GM19099 (cell line): ENCODE measurements around the gene GBA2.
A peak's percentile ranks its signal among the peaks of the same experiment; 100 is the strongest.

ENCODE experiments used
- POLR2A ChIP-seq: IDR thresholded peaks from 3 replicates; pipeline ENCODE4 v1.6.1; 2011; ENCODE audit warnings: low read depth; ENCODE audit not compliant: insufficient read length; ENCODE audit errors: extremely low read depth

The GBA2 gene

DNA sequence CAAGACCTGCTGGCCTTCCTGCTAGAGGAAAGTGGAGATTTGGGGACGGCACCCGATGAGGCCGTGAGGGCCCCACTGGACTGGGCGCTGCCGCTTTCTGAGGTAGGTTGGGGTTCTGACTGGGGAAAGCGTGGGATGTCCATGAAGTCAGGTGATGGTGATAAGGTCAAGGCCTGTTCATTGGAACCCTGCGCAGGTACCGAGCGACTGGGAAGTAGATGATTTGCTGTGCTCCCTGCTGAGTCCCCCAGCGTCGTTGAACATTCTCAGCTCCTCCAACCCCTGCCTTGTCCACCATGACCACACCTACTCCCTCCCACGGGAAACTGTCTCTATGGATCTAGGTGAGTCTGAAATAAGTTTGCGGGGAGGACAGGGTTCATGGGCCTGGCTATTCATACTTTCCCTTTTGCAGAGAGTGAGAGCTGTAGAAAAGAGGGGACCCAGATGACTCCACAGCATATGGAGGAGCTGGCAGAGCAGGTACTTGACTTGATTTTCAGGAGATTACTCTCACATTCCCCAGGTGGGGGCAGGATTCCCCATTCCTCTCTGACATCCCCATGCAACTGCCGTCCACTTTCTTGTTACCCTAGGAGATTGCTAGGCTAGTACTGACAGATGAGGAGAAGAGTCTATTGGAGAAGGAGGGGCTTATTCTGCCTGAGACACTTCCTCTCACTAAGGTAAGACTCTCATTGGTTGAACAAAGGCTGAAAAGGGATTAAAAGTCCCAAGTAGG lies 16.1 kb downstream of the GBA2 start:
- TF ChIP-seq POLR2A: no peak

DNA sequence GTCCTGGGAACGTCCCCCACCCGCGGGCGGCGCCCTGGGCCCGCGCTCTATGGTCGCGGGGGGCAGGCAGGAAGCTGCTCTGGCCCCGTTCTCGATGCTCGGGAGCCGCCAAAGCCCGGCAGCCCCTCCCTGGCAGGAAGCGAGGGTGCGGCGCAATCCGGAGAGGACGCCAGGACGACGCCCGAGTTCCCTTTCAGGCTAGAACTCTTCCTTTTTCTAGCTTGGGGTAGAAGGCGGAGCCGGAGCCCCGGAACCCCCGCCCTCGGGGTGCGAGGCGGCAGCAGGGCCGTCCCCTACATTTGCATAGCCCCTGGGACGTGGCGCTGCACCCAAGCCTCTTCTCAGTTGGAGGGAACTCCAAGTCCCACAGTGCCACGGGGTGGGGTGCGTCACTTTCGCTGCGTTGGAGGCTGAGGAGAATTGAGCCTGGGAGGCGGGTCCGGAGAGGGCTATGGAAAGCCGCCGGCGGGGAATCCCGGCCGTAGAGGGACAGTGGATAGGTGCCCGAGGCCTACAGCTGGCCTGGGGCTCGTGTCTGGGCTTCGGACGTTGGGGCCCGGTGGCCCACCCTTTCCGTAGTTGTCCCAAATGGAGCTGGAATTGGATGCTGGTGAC lies 16.7 kb downstream of the GBA2 start, which contains the start of the genes CREB3 and TLN1:
Gene CREB3, plus strand, starts transcription at position 482 of the 615 bp plus-strand sequence. Its CDS starts 107 bp downstream, at position 589.
Gene TLN1, minus strand, starts transcription at position 11 of the 615 bp plus-strand sequence. CDS start 6,501 bp downstream, outside the sequence.
- peak; percentile 83 for TF ChIP-seq POLR2A

DNA sequence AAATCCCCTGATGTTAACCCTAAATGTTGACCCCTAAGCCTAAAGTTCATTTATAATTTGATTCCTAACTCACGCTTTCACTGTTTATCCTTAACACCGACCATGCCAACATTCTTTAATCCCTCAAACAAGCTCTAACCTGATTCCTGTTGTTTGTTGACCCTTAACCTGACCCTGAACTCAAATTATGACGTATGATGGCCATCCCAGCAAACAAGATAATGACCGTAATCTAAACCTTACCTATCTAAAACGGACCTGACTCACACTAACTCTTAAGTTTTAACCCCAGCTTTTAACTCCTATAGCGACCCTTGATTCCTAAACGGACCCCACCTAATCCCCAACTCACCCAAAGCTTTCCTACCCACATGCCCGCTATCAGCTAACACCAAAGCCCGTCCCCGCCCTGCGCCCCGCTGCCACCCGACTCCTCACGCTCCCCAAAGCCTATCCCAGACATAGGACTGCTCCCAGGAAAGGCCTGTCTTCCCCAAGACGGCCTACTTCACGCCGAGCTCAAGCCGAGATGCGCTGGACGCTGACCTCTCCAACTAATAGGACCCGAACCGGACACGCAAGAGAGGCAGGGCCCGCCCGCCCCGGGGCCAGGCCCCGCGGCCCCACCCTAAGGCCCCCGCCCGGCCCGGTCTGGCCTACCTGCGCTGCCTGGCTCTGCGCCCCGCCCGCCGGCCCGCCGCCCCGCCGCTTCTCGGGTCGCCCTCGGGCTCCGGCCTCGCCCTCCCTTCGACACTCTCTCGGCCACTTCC lies 17.4 kb downstream of the GBA2 start:
- TF ChIP-seq POLR2A: no peak

DNA sequence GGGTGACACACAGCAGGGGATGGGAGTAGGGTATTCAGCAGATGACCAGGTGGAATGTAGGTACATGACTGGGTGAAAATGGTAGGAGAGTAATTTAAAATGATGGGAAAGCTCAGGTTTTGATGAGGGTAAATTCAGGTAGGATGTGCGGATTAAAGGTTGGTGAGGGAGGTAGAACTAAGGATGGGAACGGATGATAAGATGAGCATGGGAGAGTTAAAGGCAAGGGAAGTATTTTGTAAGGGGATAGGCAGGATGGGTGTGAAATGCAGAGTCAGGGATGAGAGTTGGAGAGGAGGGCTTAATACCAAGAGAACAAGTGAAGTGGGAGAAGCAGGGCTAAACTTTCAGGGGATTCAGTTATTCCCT lies 18.6 kb downstream of the GBA2 start:
- TF ChIP-seq POLR2A: no peak

DNA sequence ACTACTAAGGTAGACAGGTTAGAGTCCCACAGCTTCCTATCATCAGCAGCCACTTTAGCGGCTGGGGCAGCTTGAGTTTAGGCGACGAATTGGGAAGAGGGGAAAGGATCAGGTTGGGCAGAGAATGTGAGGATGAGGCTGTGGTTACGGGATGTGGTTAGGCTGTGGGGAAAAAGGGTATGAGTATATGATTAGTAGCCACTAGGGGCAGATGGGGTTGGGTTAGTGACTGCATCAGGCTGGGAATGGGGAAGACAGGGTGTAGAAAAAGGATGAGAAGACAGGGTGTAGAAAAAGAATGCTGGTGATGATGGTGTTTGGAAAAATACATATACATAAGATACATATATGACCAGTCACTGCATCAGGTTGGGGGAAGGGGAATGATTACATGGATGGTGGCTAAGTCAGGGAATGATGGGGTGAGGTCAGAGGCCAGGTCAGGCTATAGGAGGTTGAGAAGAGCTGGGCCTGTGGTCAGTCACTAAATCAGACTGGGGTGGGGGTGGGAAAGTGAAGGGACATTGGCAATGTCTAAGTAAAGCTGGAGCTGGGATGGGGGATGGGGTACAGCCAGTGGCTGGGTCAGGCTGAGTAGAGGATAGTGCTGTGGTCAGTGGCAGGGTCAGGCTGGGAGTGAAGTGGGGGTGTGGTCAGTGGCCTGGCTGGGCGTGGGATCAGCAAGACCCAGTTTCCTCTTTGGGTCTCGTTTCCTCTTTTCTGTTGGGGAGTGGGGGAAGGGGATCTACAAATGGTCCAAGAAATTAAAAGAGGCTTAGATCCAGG lies 19.1 kb downstream of the GBA2 start:
- no peak for TF ChIP-seq POLR2A

DNA sequence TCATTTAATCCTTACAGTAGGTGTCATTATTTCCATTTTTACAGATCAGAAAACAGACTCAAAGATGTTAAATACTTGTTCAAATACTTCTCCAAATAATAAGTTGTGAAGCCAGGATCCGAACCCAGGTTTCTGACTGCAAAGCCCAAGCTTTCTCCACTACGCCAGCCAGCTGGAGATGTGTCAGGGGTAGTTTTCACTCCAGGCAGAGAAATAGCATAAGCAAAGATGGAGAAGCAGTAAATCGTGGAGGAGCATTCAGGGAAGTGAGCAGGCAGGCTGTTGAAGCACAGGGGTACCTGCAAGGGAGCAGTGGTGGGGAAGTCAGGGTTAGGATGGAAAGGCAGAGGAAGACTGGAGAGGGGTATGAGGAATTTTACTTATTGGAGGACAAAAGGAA lies 19.9 kb downstream of the GBA2 start:
- no peak for TF ChIP-seq POLR2A

DNA sequence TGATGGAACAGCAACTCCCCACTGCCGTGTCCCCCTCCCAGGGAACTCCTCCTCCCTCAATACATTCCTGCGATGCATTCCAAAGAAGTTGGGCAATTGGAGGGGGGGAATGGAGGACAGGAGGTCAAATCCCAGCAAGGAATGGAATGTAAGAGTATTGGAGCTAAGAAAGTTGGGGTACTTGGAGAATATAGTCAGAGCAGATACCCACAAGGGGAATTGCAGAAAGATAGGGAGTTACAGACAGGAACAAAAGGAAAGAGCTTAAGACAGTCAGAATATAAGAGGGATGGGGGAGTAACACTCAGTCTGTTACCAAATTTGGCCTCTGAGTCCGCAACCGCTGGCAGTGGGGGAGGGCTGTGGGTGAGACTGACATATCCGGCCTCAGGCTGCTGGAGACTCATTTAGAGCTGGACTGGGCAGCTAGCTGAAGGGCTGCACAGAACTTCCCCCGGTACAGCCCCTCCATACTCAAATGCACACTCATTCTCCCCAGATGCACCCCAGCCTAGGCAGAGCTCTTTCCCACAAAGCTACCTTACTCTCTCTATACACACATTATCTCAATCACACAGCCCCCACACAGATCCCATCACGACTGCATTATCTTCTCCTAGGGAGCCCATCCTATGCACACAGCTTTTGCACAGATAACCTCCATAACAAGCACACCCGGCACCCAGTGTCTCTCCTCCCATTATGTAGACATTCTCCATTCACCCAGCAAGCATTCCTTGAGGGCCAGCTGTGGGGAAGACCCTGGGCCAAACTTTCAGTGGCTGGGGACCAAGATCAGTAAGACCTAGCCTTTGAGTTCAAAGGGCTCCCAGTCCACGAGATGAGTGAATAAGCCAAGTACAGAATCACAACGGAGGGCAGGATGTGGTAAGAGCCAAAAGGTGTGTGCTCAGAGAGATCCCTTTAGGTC lies 20.7 kb downstream of the GBA2 start:
- TF ChIP-seq POLR2A: peak; percentile 54

DNA sequence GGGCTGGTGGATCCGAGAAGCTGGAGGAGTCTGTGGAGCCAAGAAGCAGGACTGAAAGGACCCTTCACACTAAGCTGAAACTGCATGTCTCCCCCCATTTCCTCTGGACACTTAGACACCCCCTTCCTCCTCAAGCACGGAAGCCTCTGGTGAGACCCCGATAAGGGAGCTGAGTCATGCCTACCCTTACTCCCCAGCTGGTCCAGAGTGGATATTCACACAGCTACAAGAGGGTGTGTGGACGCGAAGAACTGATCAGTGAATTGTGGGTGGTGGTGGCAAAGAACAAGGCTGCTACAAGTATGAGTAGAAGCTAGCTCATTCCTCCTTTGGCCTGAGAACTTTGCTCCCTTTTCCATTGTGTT lies 21.4 kb downstream of the GBA2 start:
- TF ChIP-seq POLR2A: no peak

DNA sequence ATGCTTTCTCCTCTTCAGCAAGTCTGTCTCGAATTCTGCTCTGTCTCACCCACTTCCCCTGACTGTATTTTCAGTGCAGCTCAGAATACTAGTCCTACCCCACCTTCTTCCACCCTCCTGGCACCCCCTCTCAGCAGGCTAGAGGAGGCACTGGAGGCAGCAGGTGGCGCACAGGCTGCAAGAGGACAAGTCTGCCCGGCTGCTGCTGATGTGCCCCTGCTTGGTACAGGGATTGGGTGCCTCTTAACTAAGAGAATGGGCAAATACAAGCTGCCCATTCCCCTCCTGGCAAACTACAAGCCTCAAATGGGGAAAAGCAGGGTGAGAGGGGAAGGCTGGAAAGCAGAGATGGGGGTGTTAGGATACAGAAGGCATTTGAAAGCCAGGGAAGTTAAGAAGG lies 22.1 kb downstream of the GBA2 start:
- no peak for TF ChIP-seq POLR2A

DNA sequence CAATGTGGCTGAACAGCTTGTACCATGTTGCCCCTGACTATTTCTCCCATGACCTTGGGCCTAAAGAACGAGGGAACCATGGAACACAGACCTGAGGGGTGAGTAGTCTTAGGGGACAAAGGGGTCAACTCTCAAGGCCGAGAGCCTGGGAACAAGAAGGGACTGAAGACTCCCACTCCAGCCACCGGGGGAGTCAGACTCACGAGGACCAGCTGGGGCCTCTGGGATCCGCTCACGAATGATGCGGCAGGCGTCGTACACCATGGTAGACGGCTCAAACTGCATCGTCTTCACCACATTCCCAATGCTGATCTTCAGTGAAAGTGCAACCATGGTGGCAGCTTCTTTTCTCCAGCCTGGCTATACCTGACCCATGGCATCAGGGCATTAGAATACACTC lies 23.7 kb downstream of the GBA2 start:
- no peak for TF ChIP-seq POLR2A

DNA sequence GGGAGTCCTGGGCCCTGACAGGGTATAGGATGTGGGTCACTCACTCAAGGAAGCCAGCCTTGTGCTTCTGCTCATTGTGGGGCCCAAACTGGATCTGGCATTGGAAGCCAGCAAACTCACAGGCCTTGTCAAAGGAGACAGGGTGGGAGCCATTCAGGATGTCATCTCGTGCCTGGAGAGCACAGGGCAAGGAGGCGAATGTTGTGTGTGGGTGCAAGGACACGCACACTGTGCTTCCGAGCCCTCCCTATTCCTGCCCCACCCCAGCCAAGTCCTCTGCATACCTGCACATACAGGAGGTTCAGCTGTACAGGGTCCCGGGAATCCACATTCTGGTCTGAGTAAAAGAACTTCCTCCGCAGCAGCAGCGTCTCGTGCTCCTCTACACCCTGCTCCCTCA lies 25.1 kb downstream of the GBA2 start:
- no peak for TF ChIP-seq POLR2A

DNA sequence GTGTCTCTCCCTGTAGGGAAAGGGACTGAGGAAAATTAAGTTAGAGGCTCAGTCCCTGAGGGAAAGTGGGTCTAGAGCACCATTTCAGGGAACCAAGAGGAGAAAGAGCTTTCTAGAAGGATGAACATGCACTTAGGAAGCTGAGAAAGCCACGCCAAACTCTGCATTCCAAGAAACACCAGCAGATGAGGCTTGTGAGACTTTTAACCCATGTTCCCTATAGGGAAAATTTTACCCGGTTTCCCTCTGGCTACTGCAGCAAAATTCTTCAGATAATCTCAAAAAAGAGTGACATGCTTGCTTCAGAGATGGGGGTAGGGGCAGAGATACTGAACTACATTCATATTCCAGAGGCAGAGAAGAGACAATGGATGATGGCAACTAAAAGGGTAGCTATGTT lies 25.6 kb downstream of the GBA2 start:
- TF ChIP-seq POLR2A: no peak

DNA sequence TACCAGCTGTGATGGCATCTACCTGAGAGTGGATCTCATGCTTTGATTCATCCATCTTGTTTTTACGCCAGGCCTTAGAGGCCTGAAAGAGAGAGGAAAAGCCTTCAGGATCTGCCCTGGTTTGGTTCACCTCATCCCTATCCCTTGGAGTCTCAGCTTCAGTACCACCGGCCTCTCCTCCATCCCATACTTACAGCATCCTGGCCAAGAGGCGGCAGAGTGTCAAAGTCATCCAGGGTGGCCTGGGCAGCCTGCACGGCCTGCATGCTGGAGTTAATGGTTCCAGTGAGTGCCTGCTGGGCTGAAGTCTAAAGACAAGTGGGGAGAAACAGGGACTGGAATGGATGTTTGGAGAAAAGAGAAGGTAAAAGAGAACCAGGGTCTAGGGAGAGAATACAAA lies 29.5 kb downstream of the GBA2 start:
- TF ChIP-seq POLR2A: no peak
